ENCODE measurements around the gene CCDC180.

CCDC180 gene

GRCh38 chr9:97283768-97284167, 23.7 kb upstream of the CCDC180 start:
- no peak for TF ChIP-seq CTCF (conservative IDR thresholded peaks at IDR 0.05; ENCODE audit: low read length)
- no peak overlapping the region for H3K4me3 ChIP-seq (ENCODE audit: low read length)
- no peak for DNase-seq (ENCODE audit: low read depth)

GRCh38 chr9:97284798-97285197, 22.7 kb upstream of the CCDC180 start:
- DNase-seq (ENCODE audit: low read depth): no peak
- 0 out of 2 replicates have a peak, but pooled peaks have one; percentile 17 for TF ChIP-seq CTCF (conservative IDR thresholded peaks at IDR 0.05; ENCODE audit: low read length)
- H3K4me3 ChIP-seq (ENCODE audit: low read length): no peak overlapping the region

GRCh38 chr9:97292200-97292599, 15.3 kb upstream of the CCDC180 start:
- DNase-seq (ENCODE audit: low read depth): no peak
- H3K4me3 ChIP-seq (ENCODE audit: low read length): no peak overlapping the region
- TF ChIP-seq CTCF (conservative IDR thresholded peaks at IDR 0.05; ENCODE audit: low read length): no peak

- TF ChIP-seq CTCF (conservative IDR thresholded peaks at IDR 0.05; ENCODE audit: low read length): no peak
- DNase-seq (ENCODE audit: low read depth): peak; percentile 39
- no peak overlapping the region for H3K4me3 ChIP-seq (ENCODE audit: low read length)
Measured at GRCh38 chr9:97293207-97293721, 14.2 kb upstream of the CCDC180 start.

GRCh38 chr9:97293818-97294217, 13.6 kb upstream of the CCDC180 start:
- H3K4me3 ChIP-seq (ENCODE audit: low read length): no peak overlapping the region
- DNase-seq (ENCODE audit: low read depth): no peak
- no peak for TF ChIP-seq CTCF (conservative IDR thresholded peaks at IDR 0.05; ENCODE audit: low read length)

- no peak for TF ChIP-seq CTCF (conservative IDR thresholded peaks at IDR 0.05; ENCODE audit: low read length)
- H3K4me3 ChIP-seq (ENCODE audit: low read length): no peak overlapping the region
- no peak for DNase-seq (ENCODE audit: low read depth)
Measured at GRCh38 chr9:97297889-97298288, 9.6 kb upstream of the CCDC180 start.

- no peak for TF ChIP-seq CTCF (conservative IDR thresholded peaks at IDR 0.05; ENCODE audit: low read length)
- no peak overlapping the region for H3K4me3 ChIP-seq (ENCODE audit: low read length)
- DNase-seq (ENCODE audit: low read depth): no peak
Measured at GRCh38 chr9:97299809-97300414, 7.5 kb upstream of the CCDC180 start.

Data from AG10803 (cell line).